Astrocyte of the spinal cord (primary cell): Measurements from ENCODE around the gene DARS2.

ENCODE experiments used
- DNase-seq: peaks from one replicate; pipeline ENCODE4 v3.0.0; 2011; ENCODE audit warnings: low read depth, low spot score
- H3K4me3 ChIP-seq: 2 replicates; pipeline ENCODE4 v1.5.1; 2011; ENCODE audit warnings: low read depth, mild to moderate bottlenecking, low read length, moderate library complexity
- CTCF ChIP-seq: IDR thresholded peaks from 2 replicates; pipeline ENCODE4 v1.5.1; 2012; ENCODE audit warnings: low read depth, mild to moderate bottlenecking, low read length, inconsistent platforms
- in situ Hi-C: cut with HindIII; loops from 2 replicates; pipeline ENCODE4 v1.10.0; 2017; ENCODE audit warnings: low sequenced_read_pairs

DARS2 gene

GRCh38 chr1:173903827-173904531, 79.5 kb downstream of the DARS2 start:
- no peak overlapping the region for H3K4me3 ChIP-seq
- no peak for DNase-seq
- TF ChIP-seq CTCF: no peak
- in situ Hi-C loops: no loop called here
